Measurements from ENCODE around the gene HMGN2. TPM values are rescaled to one million over a fixed set of nuclear protein-coding genes. Genes with fewer than 3 reads are reported as not detected.

HMGN2 gene
- total RNA-seq, 1 experiment from 2014 or later: 888 TPM

DNA sequence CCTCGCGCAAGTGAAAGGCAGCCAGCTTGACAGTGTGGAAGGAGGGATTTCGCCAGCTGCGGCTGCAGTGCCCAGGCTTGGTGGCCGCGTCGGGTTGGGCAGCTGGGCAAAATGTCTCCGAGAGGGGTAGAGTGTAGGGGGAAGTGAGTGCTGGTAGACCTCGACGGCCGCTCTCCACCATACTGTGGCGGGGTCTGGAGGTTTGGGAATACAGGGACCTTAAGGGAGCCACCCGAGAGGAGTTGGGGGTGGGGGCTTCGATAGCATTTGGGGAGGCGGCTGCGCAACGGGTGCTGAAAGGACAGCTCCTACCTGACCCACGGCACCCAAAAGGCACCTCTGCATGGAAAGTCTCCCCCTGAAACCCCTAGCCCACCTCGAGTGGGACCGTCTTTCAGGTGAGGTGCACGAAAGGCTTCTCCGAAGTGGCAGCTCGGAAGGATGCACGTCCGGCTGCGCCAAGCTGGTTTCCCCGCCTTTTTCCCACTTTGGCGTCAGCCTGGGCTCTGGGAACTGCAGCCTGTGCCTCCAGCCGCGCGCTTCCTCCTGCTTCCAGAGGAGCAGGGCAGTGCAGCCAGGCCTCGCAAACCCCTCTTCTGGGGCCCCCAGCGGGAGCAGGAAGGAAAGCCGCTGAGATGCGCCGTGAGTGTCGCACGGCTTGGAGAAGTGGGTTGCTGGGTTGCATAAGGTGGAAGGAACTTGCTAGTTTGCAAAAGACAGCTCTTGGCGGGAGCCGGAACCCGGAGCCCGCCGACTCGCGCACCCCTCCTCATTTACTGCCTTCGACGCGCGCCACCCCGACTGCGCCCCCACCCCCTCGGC is 531 bp upstream of the HMGN2 start:
- H2AFZ ChIP-seq (ENCODE audit: low read length): peak overlapping the region; percentile 51
- peaks cover 29% of the 10 kb centered on the region for H3K4me1 ChIP-seq (ENCODE audit: insufficient read depth, low read length)
- H3F3A ChIP-seq (ENCODE audit: low read length, unreplicated experiment): peaks cover 5% of the 10 kb centered on the region
- no peaks in the 10 kb centered on the region for H3K9me2 ChIP-seq (replicated peaks; ENCODE audit: low read length)
- peak overlapping the region; percentile 96 for H3K4me3 ChIP-seq (ENCODE audit: low read length)
- peaks cover 32% of the 10 kb centered on the region for H4K20me1 ChIP-seq (ENCODE audit: low read length)
- ChIA-PET POLR2A (ENCODE audit: unreplicated experiment) (interaction anchor here (0.6 kb wide), 2 partner anchors 33 to 38 kb away, joined by 3 to 5 read pairs; no protein-coding TSS in a partner anchor), CTCF (interaction anchor here (0.7 to 1.0 kb wide), 2 partner anchors 29 to 234 kb away, joined by 3 read pairs; no protein-coding TSS in a partner anchor)
- H3K27ac ChIP-seq (ENCODE audit: low read length): peak overlapping the region; percentile 44; the same call in 1 of the 2 replicates
- peak; percentile 59 for DNase-seq
- H3K9ac ChIP-seq (ENCODE audit: low read length): peak overlapping the region; percentile 100
- H3K36me3 ChIP-seq (ENCODE audit: low read depth, low read length): peaks cover 32% of the 10 kb centered on the region
- TSS peak; percentile 45 for BruUV-seq (replicated peaks)
- peaks cover 25% of the 10 kb centered on the region for H3K79me2 ChIP-seq (ENCODE audit: low read length)
- no peaks in the 10 kb centered on the region for H3K9me3 ChIP-seq (ENCODE audit: low read length)
- H3K27me3 ChIP-seq (ENCODE audit: low read length): no peaks in the 10 kb centered on the region
- peak; percentile 39 for ATAC-seq
- peak overlapping the region; percentile 100 for H3K4me2 ChIP-seq (ENCODE audit: low read length)
- TF ChIP-seq, protein P1, sequence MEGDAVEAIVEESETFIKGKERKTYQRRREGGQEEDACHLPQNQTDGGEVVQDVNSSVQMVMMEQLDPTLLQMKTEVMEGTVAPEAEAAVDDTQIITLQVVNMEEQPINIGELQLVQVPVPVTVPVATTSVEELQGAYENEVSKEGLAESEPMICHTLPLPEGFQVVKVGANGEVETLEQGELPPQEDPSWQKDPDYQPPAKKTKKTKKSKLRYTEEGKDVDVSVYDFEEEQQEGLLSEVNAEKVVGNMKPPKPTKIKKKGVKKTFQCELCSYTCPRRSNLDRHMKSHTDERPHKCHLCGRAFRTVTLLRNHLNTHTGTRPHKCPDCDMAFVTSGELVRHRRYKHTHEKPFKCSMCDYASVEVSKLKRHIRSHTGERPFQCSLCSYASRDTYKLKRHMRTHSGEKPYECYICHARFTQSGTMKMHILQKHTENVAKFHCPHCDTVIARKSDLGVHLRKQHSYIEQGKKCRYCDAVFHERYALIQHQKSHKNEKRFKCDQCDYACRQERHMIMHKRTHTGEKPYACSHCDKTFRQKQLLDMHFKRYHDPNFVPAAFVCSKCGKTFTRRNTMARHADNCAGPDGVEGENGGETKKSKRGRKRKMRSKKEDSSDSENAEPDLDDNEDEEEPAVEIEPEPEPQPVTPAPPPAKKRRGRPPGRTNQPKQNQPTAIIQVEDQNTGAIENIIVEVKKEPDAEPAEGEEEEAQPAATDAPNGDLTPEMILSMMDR (conservative IDR thresholded peaks at IDR 0.05; ENCODE audit: low read depth, low read length): no peak
- TF ChIP-seq EZH2phosphoT487 (IDR thresholded peaks at IDR 0.05; ENCODE audit: borderline replicate concordance, low read length) (no peak), EZH2 (IDR thresholded peaks at IDR 0.05; ENCODE audit: low read length, unreplicated experiment) (no peak)
- intact Hi-C loops (cut with micrococcal nuclease): no loop called here

DNA sequence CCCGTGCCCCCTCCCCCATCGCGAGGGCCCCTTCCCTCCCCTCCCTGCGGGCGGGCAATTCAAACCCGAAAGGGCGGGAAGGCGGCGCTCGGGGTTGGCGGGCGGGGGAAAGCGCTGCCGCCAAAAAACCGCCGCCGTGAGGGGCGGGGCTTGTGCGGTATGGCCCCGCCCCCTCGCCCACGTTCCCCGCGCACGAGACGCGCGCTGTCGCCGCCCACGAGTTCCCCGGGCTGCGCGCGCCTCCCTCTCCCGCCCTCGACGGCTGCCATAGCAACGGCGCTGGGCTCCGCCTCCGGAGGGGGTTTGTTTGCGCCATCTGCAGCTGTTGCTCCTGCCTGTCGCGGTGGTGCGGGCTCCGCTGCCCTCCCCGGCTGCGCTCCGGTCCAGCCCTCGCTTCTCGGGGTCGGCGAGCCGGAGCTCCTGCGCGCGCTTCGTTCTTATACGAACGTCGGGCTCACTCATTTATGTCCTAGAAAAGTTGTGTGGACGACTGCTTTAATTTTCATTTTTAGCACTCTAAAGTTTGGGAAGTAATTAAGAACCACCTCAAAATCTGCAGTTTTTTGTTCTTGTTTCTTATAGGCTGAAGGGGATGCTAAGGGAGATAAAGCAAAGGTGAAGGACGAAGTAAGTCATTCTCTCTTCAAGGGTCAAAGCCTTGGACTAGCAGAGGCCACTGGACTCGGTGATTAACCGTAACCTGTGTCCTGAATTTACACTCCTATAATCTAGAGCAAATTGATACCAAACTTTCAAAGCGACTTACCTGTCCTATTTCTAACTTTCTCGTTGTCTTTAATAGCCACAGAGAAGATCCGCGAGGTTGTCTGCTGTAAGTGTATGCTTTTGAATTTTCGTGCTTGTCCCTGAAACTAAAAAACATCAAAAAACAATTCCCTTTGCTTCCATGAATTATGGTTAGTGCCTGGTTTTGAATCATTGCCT is 933 bp downstream of the HMGN2 start:
- H3K4me2 ChIP-seq (ENCODE audit: low read length): peak overlapping the region; percentile 100
- ChIA-PET CTCF (no interaction called here), POLR2A (ENCODE audit: unreplicated experiment) (no interaction called here)
- H3K27me3 ChIP-seq (ENCODE audit: low read length): no peaks in the 10 kb centered on the region
- H3K4me3 ChIP-seq (ENCODE audit: low read length): peak overlapping the region; percentile 96
- BruUV-seq (replicated peaks): TSS peak; percentile 53
- intact Hi-C loops (cut with micrococcal nuclease): no loop called here
- no peak for TF ChIP-seq EZH2phosphoT487 (IDR thresholded peaks at IDR 0.05; ENCODE audit: borderline replicate concordance, low read length)
- TF ChIP-seq, protein P1 (conservative IDR thresholded peaks at IDR 0.05; ENCODE audit: low read depth, low read length): no peak
- TF ChIP-seq EZH2 (IDR thresholded peaks at IDR 0.05; ENCODE audit: low read length, unreplicated experiment): no peak
- peak overlapping the region; percentile 96 for H3K27ac ChIP-seq (ENCODE audit: low read length)
- no peak overlapping the region for H2AFZ ChIP-seq (ENCODE audit: low read length)
- peaks cover 32% of the 10 kb centered on the region for H4K20me1 ChIP-seq (ENCODE audit: low read length)
- H3K79me2 ChIP-seq (ENCODE audit: low read length): peaks cover 25% of the 10 kb centered on the region
- H3K9me3 ChIP-seq (ENCODE audit: low read length): no peaks in the 10 kb centered on the region
- H3K4me1 ChIP-seq (ENCODE audit: insufficient read depth, low read length): peaks cover 29% of the 10 kb centered on the region
- peaks cover 12% of the 10 kb centered on the region for H3F3A ChIP-seq (ENCODE audit: low read length, unreplicated experiment)
- peak overlapping the region; percentile 100 for H3K9ac ChIP-seq (ENCODE audit: low read length)
- H3K9me2 ChIP-seq (replicated peaks; ENCODE audit: low read length): no peaks in the 10 kb centered on the region
- H3K36me3 ChIP-seq (ENCODE audit: low read depth, low read length): peaks cover 42% of the 10 kb centered on the region
- DNase-seq (peak; percentile 92), ATAC-seq (peak; percentile 67)

Measured in PC-3 (cell line).